ENCODE measurements around the gene JMY.

GRCh38 chr5:79241535-79241979 lies 5.6 kb downstream of the JMY start:
- TF ChIP-seq FOSL2 (IDR thresholded peaks at IDR 0.05; ENCODE audit: borderline replicate concordance, low read depth) (no peak), FOXM1 (IDR thresholded peaks at IDR 0.05; ENCODE audit: low read depth) (no peak), REST (IDR thresholded peaks at IDR 0.05; ENCODE audit: low read depth, low read length) (no peak), CTCF (IDR thresholded peaks at IDR 0.05) (no peak), MAX (IDR thresholded peaks at IDR 0.05; ENCODE audit: low read depth) (no peak), PBX3 (IDR thresholded peaks at IDR 0.05) (no peak), USF1 (IDR thresholded peaks at IDR 0.05; ENCODE audit: borderline replicate concordance, low read depth) (no peak), NRF1 (IDR thresholded peaks at IDR 0.05; ENCODE audit: low read depth, low read length) (no peak), SIN3A (IDR thresholded peaks at IDR 0.05; ENCODE audit: borderline replicate concordance, low read depth, low read length) (no peak), RAD21 (IDR thresholded peaks at IDR 0.05; ENCODE audit: low read length) (no peak), POLR2AphosphoS5 (IDR thresholded peaks at IDR 0.05; ENCODE audit: low read depth, low read length) (no peak), RFX5 (IDR thresholded peaks at IDR 0.05; ENCODE audit: low read length) (no peak), TAF1 (IDR thresholded peaks at IDR 0.05; ENCODE audit: borderline replicate concordance, low read depth, low read length) (no peak), GABPA (IDR thresholded peaks at IDR 0.05; ENCODE audit: low read depth) (no peak)
